ENCODE data around the gene S1PR5.

The S1PR5 gene

DNA sequence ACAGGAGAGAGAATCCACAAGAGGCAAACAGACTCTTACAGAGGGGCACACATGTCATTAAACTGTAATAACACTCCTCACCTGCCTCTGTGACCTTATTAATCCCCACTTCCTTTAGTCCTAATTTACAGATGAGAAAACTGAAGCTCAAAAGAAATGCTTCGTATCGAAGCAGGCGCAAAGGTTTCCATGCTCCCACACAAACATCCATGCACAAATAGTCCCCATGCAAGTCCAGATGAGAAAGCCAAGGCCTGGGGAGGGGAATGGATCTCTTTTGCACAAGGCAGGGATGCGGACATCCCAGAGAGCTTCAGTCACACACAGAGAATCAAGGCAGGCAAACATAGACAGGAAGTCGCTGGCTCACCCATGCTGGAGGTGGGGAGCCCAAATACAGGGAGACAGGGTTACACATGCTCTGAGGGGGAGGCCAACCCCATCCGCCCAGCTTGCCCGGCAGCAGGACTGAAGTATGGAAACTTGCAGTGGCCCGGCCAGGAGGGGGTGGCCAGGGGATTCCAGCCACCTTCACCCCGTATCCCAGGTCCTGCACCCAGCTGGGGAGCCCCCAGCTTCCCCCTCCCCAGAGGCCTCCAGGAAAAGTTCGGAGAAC, 468 bp downstream of the S1PR5 start:
- no peak for DNase-seq (ENCODE audit: low read depth in 4 of 4, low spot score in 1 of 4)

DNA sequence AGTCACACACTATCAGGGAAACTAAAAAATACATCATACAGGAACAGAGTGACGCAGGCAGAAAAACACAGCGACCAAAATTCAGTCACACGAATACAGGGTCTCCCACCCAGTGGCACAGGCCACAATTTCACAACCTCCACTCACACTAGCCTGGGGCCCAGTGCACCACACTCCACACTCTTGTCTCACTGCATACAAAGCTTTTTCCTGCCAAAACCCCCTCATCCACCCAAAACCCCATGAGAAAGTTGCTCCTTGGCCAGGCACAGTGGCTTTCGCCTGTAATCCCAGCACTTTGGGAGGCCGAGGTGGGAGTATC, 1.2 kb downstream of the S1PR5 start:
- DNase-seq (ENCODE audit: low read depth in 4 of 4, low spot score in 1 of 4), result no peak

DNA sequence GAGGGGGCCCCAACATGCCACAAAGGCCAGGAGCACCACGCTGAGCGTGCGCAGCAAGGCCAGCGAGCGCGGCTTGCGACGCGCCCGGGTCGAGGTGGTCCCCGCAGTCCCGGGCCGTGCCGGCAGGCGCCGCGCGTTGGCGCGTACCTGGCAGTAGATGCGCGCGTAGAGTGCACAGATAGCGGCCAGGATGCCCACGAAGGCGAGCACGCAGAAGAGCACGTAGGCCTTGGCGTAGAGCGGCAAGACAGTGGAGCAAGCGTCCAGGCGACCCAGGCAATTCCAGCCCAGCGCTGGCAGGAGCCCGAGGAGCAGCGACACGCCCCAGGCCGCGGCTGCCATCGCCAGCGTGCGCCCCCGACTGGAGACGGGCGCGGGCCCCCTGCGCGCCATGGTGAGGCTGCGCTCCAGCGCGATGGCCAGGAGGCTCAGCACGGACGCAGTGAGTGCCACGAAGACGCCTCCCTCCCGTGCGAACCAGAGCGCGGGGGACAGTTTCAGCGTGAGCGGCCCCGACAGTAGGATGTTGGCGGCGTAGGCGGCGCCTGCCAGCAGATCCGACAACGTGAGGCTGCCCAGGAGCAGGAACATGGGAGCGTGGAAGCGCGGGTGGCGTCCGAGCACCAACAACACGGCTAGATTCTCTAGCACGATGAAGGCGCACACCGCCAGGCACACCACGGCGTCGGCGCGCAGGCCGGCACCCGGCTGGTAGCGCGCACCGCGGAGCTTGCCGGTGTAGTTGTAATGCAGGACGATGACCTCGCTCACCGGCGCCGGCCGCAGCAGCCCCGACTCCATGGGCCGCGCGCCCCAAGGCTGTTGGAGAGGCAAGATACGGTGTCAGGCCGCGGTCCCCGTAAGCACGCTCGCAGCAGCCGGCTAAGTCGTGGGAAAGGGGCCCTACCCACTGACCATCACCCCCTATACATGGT, 2.8 kb downstream of the S1PR5 start:
- peak in 2 of 4 experiments; percentile 27 to 33 for DNase-seq (ENCODE audit: low read depth in 4 of 4, low spot score in 1 of 4)

DNA sequence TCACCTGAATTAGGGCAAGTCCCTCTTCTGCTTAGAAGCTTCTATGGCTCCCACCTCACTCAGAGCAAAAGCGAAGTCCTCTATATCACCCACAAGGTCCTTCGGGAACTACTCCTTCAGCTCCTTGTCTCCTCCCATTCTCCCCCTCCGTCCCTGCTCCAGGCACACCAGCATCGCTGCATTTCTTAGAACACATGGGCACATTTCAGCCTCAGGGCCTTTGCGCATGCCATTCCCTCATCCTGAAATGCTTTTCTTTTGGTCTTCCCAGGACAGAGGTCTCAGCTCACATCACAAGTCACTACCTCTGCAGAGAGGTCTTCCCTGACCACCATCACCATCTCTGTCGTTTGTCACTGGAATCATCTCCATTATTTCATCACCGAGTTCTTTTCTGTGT, 4.0 kb downstream of the S1PR5 start:
- DNase-seq (ENCODE audit: low read depth in 4 of 4, low spot score in 1 of 4), result no peak

DNA sequence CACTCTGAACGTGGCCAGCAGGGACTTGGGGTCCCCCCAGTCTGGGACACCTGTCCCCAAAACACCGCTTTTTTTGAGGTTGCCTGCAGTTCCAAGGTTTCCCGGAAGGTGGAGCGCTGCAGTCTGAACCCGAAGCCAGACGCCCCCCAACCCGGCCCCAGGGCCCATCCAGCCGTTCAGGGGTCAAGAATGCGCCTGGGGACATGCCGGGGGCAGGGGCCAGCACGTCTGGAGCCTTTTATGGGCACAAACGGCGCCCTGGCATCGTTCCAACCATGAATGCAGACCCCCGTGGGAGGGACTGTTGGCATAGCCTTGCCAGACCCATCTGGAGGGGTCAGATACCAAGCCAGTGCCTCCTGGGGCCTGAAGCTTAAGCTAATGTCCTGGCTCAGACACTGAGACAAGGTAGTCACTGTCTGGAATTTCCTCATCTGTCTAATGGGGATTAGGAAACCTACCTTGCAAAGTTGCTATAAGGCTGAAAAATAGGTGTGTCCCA, 6.9 kb downstream of the S1PR5 start:
- DNase-seq (ENCODE audit: low read depth in 4 of 4, low spot score in 1 of 4), result peak in 3 of 4 experiments; percentile 20 to 52 (median 44)

DNA sequence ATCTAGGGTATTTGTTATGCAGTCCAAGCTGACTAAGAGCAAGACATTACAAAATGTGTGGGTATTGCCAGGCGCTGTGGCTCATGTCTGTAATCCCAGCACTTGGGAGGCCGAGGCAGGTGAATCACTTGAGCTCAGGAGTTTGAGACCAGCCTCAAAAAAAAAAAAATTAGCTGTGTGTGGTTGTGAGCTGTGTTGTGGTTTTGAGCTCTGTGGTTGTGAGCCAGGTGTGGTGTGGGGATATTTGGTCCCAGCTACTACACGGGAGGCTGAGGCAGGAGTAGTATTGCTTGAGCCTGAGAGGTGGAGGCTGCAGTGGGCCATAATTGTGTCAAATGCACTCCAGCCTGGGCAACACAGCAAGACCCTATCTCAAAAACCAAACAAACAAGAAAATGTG, 8.5 kb downstream of the S1PR5 start:
- DNase-seq (ENCODE audit: low read depth in 4 of 4, low spot score in 1 of 4), result peak in 1 of 4 experiments; percentile 21

DNA sequence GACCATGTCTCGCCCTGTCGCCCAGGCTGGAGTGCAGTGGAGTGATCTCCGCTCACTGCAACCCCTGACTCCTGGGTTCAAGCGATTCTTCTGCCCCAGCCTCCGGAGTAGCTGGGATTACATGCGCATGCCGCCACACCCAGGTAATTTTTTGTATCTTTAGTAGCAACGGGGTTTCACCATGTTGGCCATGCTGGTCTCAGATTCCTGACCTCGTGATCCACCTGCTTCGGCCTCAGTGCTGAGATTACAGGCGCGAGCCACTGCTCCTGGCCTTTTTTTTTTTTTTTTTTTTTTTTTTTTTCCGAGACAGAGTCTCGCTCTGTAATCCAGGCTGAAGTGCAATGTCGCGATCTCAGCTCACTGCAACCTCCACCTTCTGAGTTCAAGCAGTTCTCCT, 9.2 kb downstream of the S1PR5 start:
- no peak for DNase-seq (ENCODE audit: low read depth in 4 of 4, low spot score in 1 of 4)

DNA sequence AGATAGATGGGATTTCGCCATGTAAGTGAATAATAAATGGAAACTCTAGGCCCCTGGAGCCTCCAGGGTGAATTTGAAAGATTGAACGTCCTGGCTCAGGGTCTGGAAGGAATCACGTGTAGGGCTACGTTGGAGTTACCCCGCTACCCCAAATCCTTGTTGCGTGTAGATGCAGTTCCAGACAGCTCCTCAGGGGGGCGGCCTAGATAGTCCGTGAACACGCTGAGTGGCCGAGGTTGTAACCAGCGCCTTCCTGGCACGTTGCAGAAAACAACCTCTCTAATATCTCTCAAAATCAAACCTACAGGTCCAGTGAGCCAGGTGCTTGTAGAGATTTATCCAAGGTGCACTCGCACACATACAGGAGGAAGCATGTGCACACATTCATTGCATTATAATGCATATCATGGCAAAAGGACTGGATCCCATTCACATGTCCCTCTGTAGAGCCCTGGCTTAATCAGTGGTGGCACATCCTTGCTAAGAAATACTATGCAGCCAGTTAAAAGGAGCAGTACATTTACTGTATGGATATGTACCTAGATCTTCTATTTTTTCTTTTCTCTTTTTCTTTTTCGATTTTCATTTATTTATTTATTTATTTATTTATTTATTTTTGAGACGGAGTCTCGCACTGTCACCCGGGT, 11.5 kb downstream of the S1PR5 start:
- peak; percentile 71 to 82 (median 78) for DNase-seq (ENCODE audit: low read depth in 4 of 4, low spot score in 1 of 4)

DNA sequence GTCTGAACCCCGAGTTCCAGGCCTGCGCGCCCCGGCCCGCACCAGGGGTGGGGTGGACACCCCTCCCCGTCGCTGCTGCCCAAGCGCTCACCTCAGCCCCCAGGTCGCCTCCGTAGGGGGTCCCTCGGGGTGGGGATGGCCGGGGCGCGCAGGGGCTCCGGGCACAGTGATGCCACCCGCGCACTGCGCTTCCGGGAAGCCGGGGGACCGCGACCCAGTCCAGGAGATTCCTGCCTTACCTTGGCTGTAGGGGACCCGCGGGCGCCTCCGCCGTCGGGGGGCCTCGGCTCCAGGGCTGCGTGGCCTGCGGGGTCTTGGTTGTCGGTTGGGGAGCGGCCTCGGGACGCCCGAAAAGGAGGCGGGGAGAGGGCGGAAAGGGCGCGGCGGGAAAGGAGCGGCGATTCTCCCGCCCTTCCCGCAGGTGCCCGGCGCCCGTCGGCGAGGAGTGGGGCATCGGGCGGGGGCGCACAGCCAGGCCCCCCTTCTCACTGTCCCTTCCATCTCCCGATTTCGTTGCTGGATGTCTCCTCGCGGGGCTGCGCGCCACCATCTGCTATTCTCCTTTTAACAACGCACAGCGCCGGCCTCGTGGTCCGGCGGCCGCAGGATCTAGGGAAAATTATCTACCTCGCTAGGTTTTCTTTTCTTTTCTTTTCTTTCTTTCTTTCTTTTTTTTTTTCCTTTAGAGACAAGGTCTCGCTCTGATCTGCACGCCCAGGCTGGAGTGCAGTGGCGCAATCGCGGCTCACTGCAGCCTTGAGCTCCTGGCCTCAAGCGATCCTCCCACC, 14.1 kb downstream of the S1PR5 start, which contains the start of gene KEAP1:
Gene KEAP1 (minus strand): TSS at position 355 of the 788 bp plus-strand sequence. CDS start 3,323 bp downstream, outside the sequence.
- peak in 2 of 4 experiments; percentile 29 to 30 for DNase-seq (ENCODE audit: low read depth in 4 of 4, low spot score in 1 of 4)

DNA sequence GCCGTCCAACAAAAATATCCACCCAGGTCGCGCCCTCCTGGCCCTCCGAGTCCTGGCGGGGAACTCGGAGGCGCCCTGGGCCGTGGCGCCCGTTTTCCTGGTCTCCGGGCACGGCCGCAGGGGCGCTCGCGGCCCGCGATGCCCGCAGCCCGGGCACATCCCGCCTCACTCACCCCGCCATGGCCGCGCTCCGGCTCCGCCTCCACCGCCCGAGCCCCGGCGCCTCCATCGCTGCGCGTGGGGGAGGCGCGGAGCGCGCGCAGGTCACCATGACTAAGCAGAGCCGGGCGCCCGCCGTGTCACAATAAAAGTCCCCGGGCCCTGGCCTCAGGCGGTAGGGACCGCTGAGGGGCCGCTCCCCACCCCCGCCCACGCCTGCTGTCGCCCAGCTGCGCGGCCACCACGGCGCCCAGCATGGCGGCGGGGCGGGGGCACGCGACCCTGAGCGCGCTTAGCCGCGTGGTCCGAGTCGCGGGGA, 14.7 kb downstream of the S1PR5 start:
- peak; percentile 72 to 89 (median 80) for DNase-seq (ENCODE audit: low read depth in 4 of 4, low spot score in 1 of 4)

DNA sequence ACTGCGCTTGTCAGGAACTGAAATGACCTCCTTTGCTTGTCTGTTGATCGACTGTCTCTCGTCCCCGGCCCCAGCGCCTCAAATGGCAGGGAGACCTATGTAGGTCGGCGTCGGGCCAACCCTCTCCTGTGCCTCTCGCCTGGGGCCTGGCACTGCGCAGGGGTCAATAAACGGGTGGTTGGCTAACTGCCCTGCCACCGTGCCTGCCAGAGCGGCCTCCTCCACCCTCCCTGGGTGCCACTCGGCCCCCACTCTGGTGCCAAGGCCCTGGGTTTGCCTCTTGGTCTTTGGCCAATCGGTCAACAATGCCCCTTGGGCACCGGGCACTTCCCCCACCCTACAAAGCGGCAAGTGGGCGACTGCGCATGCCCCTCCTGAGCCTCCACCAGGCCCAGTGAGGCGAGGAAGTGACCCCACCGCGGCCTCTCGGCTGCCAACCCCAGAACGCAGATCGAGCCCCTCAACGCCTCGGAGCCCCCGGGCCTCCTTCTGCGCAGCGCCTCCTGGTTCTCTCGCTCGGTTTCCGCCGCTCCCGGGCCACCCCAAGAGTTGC, 15.2 kb downstream of the S1PR5 start:
- DNase-seq (ENCODE audit: low read depth in 4 of 4, low spot score in 1 of 4), result peak in 3 of 4 experiments; percentile 18 to 42 (median 37)

DNA sequence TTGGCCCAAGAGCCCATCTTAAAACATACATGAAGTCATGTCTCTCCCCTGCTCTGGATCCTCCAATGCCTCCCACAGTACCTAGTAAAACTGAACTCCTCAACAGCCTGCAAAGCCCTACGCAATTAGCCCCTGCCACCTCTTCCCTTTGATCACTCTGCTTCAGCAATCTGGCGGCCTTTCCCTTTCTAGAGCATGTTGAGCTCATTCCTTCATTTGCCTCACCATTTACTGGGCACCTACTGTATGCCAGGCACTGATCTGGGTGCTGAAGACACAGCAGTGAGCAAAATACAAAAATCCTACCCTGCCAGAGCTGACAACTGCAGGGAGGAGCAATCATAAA, 17.0 kb downstream of the S1PR5 start:
- DNase-seq (ENCODE audit: low read depth in 4 of 4, low spot score in 1 of 4), result no peak

DNA sequence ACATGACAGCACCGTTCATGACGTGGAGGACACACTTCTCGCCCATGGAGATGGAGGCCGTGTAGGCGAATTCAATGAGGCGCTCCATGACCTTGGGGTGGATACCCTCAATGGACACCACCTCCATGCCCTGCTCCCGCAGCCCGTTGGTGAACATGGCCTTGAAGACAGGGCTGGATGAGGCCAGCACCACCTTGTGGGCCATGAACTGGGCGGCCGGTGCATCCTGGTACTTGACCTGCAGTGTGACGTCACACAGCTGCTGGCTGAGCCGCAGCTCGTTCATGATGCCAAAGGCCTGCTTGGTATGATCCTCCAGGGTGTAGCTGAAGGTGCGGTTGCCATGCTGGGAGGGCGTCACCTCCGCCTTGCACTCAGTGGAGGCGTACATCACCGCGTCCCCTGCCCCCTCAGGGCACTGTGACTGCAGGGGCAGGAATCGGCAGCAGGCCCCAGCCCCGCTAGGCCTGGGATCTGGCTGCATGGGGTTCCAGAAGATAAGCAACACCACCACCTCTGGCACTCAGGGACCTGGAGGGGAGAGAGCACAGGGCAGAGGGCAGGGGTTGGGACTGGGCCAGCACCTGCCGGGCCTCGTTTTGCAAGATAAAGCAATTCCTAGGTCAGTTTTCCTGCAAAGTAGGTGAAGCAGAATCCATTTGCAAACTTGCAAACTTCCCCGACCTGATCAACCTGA, 17.5 kb downstream of the S1PR5 start:
- no peak for DNase-seq (ENCODE audit: low read depth in 4 of 4, low spot score in 1 of 4)

DNA sequence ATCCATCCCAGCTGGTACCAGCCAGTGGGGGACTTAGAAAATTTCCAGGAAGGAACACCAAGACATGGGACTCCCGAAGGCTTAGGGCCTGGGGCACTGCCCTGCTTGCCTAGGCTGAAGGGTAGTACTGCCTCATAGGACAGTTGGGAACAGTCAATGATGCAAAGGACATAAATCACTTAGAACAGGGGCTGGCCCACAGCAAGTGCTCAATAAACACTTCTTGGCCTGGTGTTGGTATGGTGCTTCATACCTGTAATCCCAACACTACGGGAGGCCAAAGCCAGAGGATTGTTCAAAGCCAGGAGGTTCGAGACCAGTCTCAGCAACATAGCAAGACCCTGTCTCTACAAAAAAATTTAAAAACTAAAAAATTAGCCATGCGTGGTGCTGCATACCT, 19.9 kb downstream of the S1PR5 start:
- DNase-seq (ENCODE audit: low read depth in 4 of 4, low spot score in 1 of 4), result no peak

DNA sequence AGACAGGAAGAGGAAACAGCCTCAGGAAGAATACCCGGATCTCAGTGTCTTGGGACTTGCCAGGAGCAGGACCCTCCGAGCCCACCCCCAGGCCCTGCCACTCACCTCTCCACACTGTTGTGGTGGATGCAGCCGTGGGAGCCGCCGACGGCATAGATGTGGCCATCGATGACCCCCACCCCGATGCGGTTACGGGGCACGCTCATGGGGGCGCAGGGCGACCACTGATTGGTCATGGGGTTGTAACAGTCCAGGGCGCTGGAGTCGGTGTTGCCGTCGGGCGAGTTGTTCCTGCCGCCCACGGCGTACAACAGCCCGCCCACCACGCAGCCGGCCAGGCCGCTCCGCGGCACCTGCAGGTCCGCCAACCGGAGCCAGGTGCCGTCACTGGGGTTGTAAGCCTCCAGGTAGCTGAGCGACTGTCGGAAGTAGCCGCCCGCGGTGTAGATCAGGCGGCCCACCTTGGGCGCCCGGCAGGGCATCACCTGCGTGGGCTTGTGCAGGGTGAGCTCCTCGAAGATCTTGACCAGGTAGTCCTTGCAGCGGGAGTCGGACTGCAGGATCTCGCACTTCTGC, 25.7 kb downstream of the S1PR5 start:
- DNase-seq (ENCODE audit: low read depth in 4 of 4, low spot score in 1 of 4), result no peak

DNA sequence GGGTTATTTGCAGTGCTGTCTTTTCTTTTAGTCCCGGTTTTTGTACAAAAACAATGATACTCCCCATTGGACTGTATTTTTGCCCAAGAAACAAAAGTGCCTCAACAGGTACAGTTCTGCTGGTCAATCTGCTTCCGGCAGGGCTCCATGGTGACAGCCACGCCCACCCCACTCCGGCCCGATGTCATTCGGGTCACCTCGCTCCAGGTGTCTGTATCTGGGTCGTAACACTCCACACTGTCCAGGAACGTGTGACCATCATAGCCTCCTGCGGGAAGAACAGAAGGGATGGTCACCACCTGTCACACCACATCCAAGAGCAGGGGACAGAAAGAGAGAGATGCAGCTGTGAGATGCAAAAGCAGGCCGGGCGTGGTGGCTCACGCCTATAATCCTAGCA, 30.7 kb downstream of the S1PR5 start:
- DNase-seq (ENCODE audit: low read depth in 4 of 4, low spot score in 1 of 4), result no peak

DNA sequence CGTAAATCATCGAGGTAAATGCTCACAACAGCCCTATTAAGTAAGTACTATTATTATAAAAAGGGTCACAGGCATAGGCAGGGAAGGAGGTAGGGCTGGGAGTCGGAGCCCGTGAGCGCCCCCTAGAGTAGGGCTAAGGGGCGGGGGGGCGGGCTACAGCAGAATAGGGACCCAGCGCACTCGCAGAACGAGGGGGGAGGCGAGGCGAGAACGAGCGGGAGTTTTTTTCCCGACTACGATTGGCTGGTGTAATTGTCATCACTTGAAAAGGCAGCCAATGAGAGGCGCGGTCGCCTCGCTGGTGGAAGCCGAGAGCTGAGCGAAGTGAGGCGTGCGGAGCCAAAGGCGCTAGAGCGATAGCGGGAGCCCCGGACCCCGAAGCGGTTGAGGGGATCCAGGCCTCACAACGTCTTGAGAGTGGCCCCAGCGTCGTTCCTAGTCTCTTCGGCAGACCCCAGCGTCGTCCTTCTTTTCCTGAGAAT, 38.3 kb downstream of the S1PR5 start:
- DNase-seq (ENCODE audit: low read depth in 4 of 4, low spot score in 1 of 4), result peak; percentile 63 to 83 (median 81)

DNA sequence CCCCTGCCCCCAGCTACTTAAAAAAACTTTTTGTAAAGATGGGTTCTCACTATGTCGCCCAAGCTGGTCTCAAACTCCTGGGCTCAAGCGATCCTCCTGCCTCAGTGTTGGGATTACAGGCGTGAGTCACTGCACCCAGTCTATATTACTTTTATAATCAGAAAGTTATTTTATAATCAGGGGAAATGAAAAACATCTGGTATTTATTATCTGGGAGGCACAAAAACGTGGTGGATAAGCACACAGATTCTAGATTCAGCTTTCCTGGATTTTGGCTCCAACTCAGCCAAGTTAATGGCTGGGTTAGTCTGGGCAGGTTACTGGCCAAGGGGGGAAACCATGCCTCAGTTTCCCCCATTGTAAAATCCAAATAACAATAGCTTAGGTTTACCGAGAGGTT, 38.8 kb downstream of the S1PR5 start:
- no peak for DNase-seq (ENCODE audit: low read depth in 4 of 4, low spot score in 1 of 4)

DNA sequence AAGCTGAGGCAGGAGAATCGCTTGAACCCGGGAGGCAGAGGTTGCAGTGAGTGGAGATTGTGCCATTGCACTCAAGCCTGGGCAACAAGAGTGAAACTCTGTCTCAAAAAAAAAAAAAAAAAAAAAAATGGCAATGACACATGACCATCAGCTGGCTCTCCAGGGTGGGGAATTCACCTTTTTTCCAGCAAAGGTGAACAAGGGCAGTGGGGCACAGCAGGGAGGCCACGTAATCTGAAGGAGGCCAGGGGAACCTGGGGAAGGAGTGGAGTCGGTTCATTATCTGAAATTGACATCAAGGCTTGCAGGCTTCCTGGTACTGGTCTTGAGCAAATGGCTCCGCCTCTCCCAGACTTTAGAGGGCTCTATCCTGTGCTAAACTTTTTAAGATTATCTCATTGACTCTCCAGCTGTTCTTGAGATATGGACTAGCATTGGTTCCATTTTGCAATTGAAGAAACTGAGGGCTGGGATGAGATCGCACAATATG, 42.2 kb downstream of the S1PR5 start:
- DNase-seq (ENCODE audit: low read depth in 4 of 4, low spot score in 1 of 4), result no peak
